GM19463 (cell line): ENCODE results near the gene NEK4.
"Not testable (repeated sequence)": the region's sequence is repeated elsewhere in the genome, so short reads cannot be mapped to it uniquely, and the experiment has no call there.

Experiments used
- ATAC-seq: cut with Tn5 transposase; IDR thresholded peaks from one replicate; pipeline ENCODE4 v1.9.1; 2021; ENCODE audit warnings: mild to moderate bottlenecking, moderate library complexity; ENCODE audit not compliant: unreplicated experiment

NEK4 gene

DNA sequence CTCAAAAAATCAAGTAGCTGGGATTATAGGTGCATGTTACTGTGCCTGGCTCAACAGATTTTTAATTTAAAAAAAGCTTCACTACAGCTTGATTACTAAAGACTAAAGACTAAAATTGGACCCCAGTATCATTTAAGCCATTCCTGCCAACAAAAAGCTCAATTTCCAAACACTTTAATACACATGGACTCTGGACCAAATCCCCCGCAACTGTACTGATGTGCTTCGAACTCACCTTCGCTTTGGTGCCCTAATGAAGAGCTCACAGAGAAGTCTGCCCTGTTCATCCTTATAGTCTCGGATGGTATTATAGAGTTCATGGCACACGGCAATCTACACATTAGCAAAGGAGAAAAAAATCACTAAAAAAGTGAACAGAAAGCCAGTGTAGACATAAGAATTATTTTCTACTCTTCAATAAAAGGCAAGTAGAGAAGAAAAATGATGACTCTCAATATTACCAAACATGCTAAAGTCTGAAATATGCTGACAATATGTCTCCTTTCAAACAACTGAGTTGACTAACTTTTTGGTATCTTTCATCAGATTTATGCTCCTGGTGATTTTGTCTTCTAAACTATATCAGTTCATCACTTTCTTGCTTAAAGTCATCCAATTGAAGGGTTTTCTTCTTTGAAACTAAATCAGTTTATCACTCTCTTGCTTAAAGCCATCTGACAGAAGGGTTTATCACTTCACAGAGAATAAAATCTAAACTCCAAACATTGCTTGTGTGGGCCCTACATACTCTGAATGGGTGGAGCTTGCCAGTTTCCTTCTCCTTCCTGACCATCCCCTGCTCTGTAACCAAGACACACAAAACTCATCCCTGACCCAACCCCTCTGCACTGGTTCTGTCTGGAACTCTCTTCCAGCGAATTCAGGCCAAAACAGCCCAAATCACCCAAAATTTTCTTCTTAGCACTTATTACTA, 92.2 kb downstream of the NEK4 start:
- ATAC-seq, result no peak

DNA sequence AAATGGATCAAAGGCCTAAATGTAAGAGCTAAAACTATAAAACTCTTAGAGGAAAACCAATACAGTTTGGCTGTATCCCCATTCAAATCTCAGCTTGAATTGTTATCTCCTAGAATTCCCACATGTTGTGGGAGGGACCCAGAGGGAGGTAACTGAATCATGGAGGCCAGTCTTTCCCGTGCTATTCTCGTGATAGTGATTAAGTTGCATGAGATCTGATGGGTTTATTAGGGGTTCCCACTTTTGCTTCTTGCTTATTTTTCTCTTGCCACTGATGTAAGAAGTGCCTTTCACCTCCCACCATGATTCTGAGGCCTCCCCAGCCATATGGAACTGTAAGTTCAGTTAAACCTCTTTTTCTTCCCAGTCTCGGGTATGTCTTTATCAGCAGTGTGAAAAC, 94.5 kb downstream of the NEK4 start:
- not testable (repeated sequence) for ATAC-seq

DNA sequence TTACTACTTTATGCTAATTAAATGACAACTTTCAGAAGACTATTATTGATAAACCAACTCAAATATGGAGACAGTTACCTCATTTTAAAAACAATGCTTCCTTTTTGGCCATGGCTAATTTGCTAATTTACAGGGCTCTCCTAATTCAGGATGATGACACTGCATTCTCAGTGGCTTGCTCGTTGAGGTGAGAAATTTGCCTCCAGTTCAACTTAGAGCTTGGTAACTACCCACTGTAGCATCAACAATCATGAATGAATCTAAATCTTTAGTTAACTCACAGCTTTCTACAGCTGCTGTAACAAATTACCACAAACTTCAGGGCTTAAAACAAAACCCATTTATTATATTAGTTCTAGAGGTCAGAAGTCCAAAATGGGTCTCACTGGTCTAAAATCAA, 99.1 kb downstream of the NEK4 start:
- no peak for ATAC-seq

DNA sequence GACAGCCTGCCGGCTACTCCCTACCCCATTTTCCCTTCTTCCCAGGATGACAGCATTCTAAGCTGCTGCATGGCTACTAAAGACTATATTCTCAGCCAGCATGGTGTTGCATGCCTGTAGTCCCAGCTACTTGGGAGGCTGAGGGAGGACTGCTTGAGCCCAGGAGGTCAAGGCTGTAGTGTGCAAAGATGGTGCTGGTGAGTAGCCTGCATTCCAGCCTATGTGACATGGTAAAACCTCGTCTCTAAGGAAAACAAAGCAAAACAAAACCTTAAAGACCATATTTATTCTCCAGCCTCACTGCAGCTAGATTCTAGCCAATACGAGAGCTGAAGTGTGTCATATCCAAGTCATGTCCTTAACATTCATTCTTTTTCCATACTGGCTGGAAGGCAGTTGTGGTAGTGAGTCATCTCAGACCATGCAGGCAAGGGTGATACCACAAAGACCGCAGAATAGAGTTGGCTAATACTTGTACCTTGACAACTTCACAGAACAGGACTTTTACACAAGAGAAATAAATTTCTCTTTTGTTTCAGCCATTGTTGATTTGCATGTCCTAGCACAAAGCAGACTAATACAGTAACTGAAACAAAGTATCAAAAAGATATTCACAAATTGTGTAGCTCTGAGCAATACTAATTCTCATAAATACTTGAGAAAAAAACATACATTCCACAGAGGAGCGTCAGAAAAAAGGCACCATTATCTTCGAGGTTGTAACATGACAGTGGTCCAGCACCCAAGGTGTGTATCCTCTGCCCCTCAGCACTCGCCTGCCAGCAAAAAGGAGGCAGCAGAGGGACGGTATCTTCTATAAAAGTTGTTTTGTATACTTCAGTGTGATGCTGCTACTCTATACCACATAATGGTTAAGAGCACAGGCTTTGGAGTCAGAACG, 99.9 kb downstream of the NEK4 start:
- ATAC-seq, result peak; percentile 93

DNA sequence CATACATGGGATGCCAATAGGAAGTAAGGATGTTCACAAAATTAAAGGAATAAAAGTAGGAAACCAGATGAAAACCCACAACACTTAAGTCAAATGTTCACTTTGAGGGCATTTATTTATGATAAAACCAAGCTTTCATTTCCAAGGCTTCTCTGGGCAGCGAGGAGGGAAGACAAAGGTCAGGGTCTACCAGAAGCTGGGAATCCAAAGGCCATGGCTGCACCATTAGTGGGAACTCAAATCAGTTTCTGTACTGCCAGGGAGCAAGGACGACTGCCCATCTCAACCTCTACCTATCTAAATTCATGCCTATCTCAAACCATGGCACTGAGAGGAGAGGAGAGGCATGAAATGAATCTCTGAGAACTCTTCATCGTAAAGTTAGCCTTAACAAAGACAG, 107.6 kb downstream of the NEK4 start:
- ATAC-seq, result no peak

DNA sequence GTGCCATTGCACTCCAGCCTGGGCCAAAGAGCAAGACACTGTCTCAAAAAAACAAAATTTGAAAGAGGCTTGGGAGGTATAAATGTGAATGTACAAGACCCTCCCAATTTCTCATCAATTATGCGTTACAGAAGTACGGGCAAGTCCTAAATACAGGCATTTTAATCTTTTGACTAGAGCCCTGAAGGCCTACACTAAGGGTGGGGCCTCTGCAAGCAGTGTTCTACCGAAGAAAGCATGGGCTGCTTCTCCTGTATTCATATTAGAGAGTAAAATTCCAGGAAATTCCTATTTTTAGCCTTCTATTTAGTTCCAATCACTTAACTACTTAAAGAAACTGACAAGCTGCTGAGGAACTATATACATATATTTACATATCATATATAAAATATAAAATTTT, 110.7 kb downstream of the NEK4 start:
- ATAC-seq, result no peak
